ENCODE measurements around the gene GINS2. TPM values are rescaled to one million over a fixed set of nuclear protein-coding genes. Genes with fewer than 3 reads are reported as not detected.
A peak's percentile ranks its signal among the peaks of the same experiment; 100 is the strongest.

Gene GINS2
- total RNA-seq, 3 donors from 2014 or later (not counting 1 experiment from before 2014, with no cell fraction given), result 0.73 to 2.6 (median 0.89) TPM

- WGBS (ENCODE audit: insufficient coverage), result 3% methylated on average over 14 of the region's 14 CpGs
- TF ChIP-seq CTCF (IDR thresholded peaks at IDR 0.05), result no peak
- intact Hi-C loops (cut with micrococcal nuclease), result no loop called here
- no peaks in the 10 kb centered on the region for H3K36me3 Mint-ChIP-seq
- Histone ChIP-seq H3K36me3 (ENCODE audit: control insufficient read depth, insufficient read depth, low read length) (no peaks in the 10 kb centered on the region), H3K4me1 (ENCODE audit: control insufficient read depth, insufficient read depth, low read length) (peaks cover 39% of the 10 kb centered on the region), H3K4me3 (ENCODE audit: low read length) (peak overlapping the region; percentile 11), H3K27me3 (ENCODE audit: control insufficient read depth, insufficient read depth, low read length) (no peaks in the 10 kb centered on the region), H3K27ac (ENCODE audit: low read length) (peak overlapping the region; percentile 10), H3K9me3 (ENCODE audit: control insufficient read depth, insufficient read depth, low read length) (no peaks in the 10 kb centered on the region)
- DNase-seq, result peak; percentile 48 to 77
- H3K27me3 Mint-ChIP-seq (ENCODE audit: low read depth in 2 of 2), result peaks cover 0 to 9% of the 10 kb centered on the region in 2 donors
- peak overlapping the region; percentile 77 for H3K4me3 Mint-ChIP-seq
- peak; percentile 77 to 89 (median 82) for ATAC-seq
- H3K27ac Mint-ChIP-seq, result peak overlapping the region in 1 of 2 donors; percentile 66
- peaks cover 16 to 18% of the 10 kb centered on the region in 2 donors for H3K4me1 Mint-ChIP-seq
- H3K9me3 Mint-ChIP-seq, result no peaks in the 10 kb centered on the region
These were observed 46.5 kb upstream of the GINS2 start for GRCh38 chr16:85735225-85735635.

GRCh38 chr16:85734311-85735017 is 45.7 kb upstream of the GINS2 start:
- Histone ChIP-seq H3K4me1 (ENCODE audit: control insufficient read depth, insufficient read depth, low read length) (peaks cover 45% of the 10 kb centered on the region), H3K4me3 (ENCODE audit: low read length) (peak overlapping the region; percentile 11), H3K9me3 (ENCODE audit: control insufficient read depth, insufficient read depth, low read length) (no peaks in the 10 kb centered on the region), H3K27ac (ENCODE audit: low read length) (peak overlapping the region; percentile 10), H3K36me3 (ENCODE audit: control insufficient read depth, insufficient read depth, low read length) (no peaks in the 10 kb centered on the region), H3K27me3 (ENCODE audit: control insufficient read depth, insufficient read depth, low read length) (no peaks in the 10 kb centered on the region)
- H3K4me1 Mint-ChIP-seq, result peaks cover 16 to 18% of the 10 kb centered on the region in 2 donors
- 80% methylated on average over 10 of the region's 10 CpGs for WGBS (ENCODE audit: insufficient coverage)
- peaks cover 0 to 9% of the 10 kb centered on the region in 2 donors for H3K27me3 Mint-ChIP-seq (ENCODE audit: low read depth in 2 of 2)
- DNase-seq (no peak), ATAC-seq (no peak)
- no peak overlapping the region for H3K27ac Mint-ChIP-seq
- no peaks in the 10 kb centered on the region for H3K9me3 Mint-ChIP-seq
- no peaks in the 10 kb centered on the region for H3K36me3 Mint-ChIP-seq
- intact Hi-C loops (cut with micrococcal nuclease), result no loop called here
- TF ChIP-seq CTCF (IDR thresholded peaks at IDR 0.05), result no peak
- H3K4me3 Mint-ChIP-seq, result peak overlapping the region; percentile 40

- Histone ChIP-seq H3K4me3 (ENCODE audit: low read length) (no peak overlapping the region), H3K9me3 (ENCODE audit: control insufficient read depth, insufficient read depth, low read length) (no peaks in the 10 kb centered on the region), H3K27me3 (ENCODE audit: control insufficient read depth, insufficient read depth, low read length) (no peaks in the 10 kb centered on the region), H3K27ac (ENCODE audit: low read length) (no peak overlapping the region), H3K36me3 (ENCODE audit: control insufficient read depth, insufficient read depth, low read length) (no peaks in the 10 kb centered on the region), H3K4me1 (ENCODE audit: control insufficient read depth, insufficient read depth, low read length) (peaks cover 47% of the 10 kb centered on the region)
- no peak for ATAC-seq
- H3K36me3 Mint-ChIP-seq, result no peaks in the 10 kb centered on the region
- no peak overlapping the region for H3K27ac Mint-ChIP-seq
- peaks cover 0 to 7% of the 10 kb centered on the region in 2 donors for H3K27me3 Mint-ChIP-seq (ENCODE audit: low read depth in 2 of 2)
- TF ChIP-seq CTCF (IDR thresholded peaks at IDR 0.05), result no peak
- H3K9me3 Mint-ChIP-seq, result no peaks in the 10 kb centered on the region
- WGBS (ENCODE audit: insufficient coverage), result 90% methylated on average over 11 of the region's 11 CpGs
- DNase-seq, result no peak
- H3K4me1 Mint-ChIP-seq, result peaks cover 16 to 18% of the 10 kb centered on the region in 2 donors
- intact Hi-C loops (cut with micrococcal nuclease), result no loop called here
- no peak overlapping the region for H3K4me3 Mint-ChIP-seq
These were observed 45.1 kb upstream of the GINS2 start for GRCh38 chr16:85733839-85734170.

All from natural killer cell (primary cell).